ENCODE measurements around the gene TBL1X. TPM values are rescaled to one million over a fixed set of nuclear protein-coding genes. Genes with fewer than 3 reads are reported as not detected.
A peak's percentile ranks its signal among the peaks of the same experiment; 100 is the strongest.

TBL1X gene
- total RNA-seq, 1 donor: 30.7 TPM

GRCh38 chrX:9622128-9622527 lies 157.3 kb downstream of the TBL1X start:
- no peak for TF ChIP-seq CTCF (IDR thresholded peaks at IDR 0.05; ENCODE audit: insufficient read depth, low read depth, low read length)
- no peak overlapping the region for H3K4me3 ChIP-seq (ENCODE audit: low read depth, low read length)
- no peak for DNase-seq (ENCODE audit: low read depth)

GRCh38 chrX:9626379-9626778 lies 161.5 kb downstream of the TBL1X start:
- no peak for DNase-seq (ENCODE audit: low read depth)
- TF ChIP-seq CTCF (IDR thresholded peaks at IDR 0.05; ENCODE audit: insufficient read depth, low read depth, low read length): no peak
- no peak overlapping the region for H3K4me3 ChIP-seq (ENCODE audit: low read depth, low read length)

- DNase-seq (ENCODE audit: low read depth): peak; percentile 57
- no peak overlapping the region for H3K4me3 ChIP-seq (ENCODE audit: low read depth, low read length)
- TF ChIP-seq CTCF (IDR thresholded peaks at IDR 0.05; ENCODE audit: insufficient read depth, low read depth, low read length): no peak
These were observed 163.1 kb downstream of the TBL1X start for GRCh38 chrX:9627922-9628321.

GRCh38 chrX:9628779-9629493 lies 164.1 kb downstream of the TBL1X start:
- no peak for TF ChIP-seq CTCF (IDR thresholded peaks at IDR 0.05; ENCODE audit: insufficient read depth, low read depth, low read length)
- H3K4me3 ChIP-seq (ENCODE audit: low read depth, low read length): no peak overlapping the region
- no peak for DNase-seq (ENCODE audit: low read depth)

- no peak overlapping the region for H3K4me3 ChIP-seq (ENCODE audit: low read depth, low read length)
- no peak for DNase-seq (ENCODE audit: low read depth)
- TF ChIP-seq CTCF (IDR thresholded peaks at IDR 0.05; ENCODE audit: insufficient read depth, low read depth, low read length): no peak
These were observed 169.7 kb downstream of the TBL1X start for GRCh38 chrX:9634551-9634950.

GRCh38 chrX:9635368-9635767 lies 170.5 kb downstream of the TBL1X start:
- TF ChIP-seq CTCF (IDR thresholded peaks at IDR 0.05; ENCODE audit: insufficient read depth, low read depth, low read length): no peak
- no peak for DNase-seq (ENCODE audit: low read depth)
- H3K4me3 ChIP-seq (ENCODE audit: low read depth, low read length): no peak overlapping the region

GRCh38 chrX:9635803-9636202 lies 170.9 kb downstream of the TBL1X start:
- DNase-seq (ENCODE audit: low read depth): peak; percentile 68
- TF ChIP-seq CTCF (IDR thresholded peaks at IDR 0.05; ENCODE audit: insufficient read depth, low read depth, low read length): no peak
- H3K4me3 ChIP-seq (ENCODE audit: low read depth, low read length): no peak overlapping the region
